Left lung (tissue), 10 donors: ENCODE data around the gene KRT3. TPM values are rescaled to one million over a fixed set of nuclear protein-coding genes. Genes with fewer than 3 reads are reported as not detected.
A peak's percentile ranks its signal among the peaks of the same experiment; 100 is the strongest.

Experiments used
- ATAC-seq: fragments of 200-7000 bp; cut with Tn5 transposase; one replicate; pipeline ENCODE4 v1.9.1; 2020; ENCODE audit warnings: moderate library complexity
- DNase-seq, 4 donors: peaks; one replicate each; pipeline ENCODE4 v3.0.0-alpha.2; 2013 to 2020
- H3K27ac ChIP-seq, 2 donors: fragments of 200-600 bp; sonication (generic) in 1 of 2; one replicate each; pipeline versions ENCODE4 v1.5.0 to v1.8.0; 2020 to 2021
- H3K27me3 ChIP-seq, 2 donors: fragments of 200-600 bp; sonication (generic) in 1 of 2; one replicate each; pipeline versions ENCODE4 v1.5.0 to v1.8.0; 2020 to 2021
- H3K36me3 ChIP-seq, 2 donors: fragments of 200-600 bp; sonication (generic) in 1 of 2; one replicate each; pipeline versions ENCODE4 v1.5.0 to v1.8.0; 2020 to 2021
- H3K4me1 ChIP-seq, 2 donors: fragments of 200-600 bp; one replicate each; pipeline ENCODE4 v1.8.0; 2021
- H3K4me3 ChIP-seq, 2 donors: fragments of 200-600 bp; sonication (generic) in 1 of 2; one replicate each; pipeline versions ENCODE4 v1.5.0 to v1.8.0; 2020 to 2021; ENCODE audit warnings: mild to moderate bottlenecking in 1 of 2
- H3K9me3 ChIP-seq, 2 donors: fragments of 200-600 bp; sonication (generic) in 1 of 2; one replicate each; pipeline versions ENCODE4 v1.5.0 to v1.8.0; 2020 to 2021
- CTCF ChIP-seq, 2 donors: fragments of 200-600 bp; sonication (generic) in 1 of 2; IDR thresholded peaks; one replicate each; pipeline versions ENCODE4 v1.5.0 to v1.8.0; 2021; ENCODE audit warnings: antibody characterized with exemption in 2 of 2
- intact Hi-C, 2 donors: fragments of 100-400 bp; cut with DNase I; formaldehyde crosslinking; loops; one replicate each; pipeline versions ENCODE4 v1.11.2 to v1.14.2; 2022
- polyA plus RNA-seq, 6 donors: library from polyadenylated mRNA; unstranded; fragments of 120-200 nt; gene quantifications; one replicate each; pipeline ENCODE4 v1.2.1, GENCODE V29; 2013; ENCODE audit not compliant: insufficient read length in 6 of 6
- total RNA-seq, 2 donors: library from RNA; stranded (reverse); fragmentation: NEBNext Ultra II Directional; extraction: Animal tissue kit (Norgen Biotek cat#: 25700); gene quantifications; one replicate each; pipeline ENCODE4 v1.2.1, GENCODE V29; 2021
- donor health status: DM: no; HTN: yes; CAD: no.
- donor health status: DM: no; HTN: no; CAD: no.

KRT3 gene
- total and polyA plus RNA-seq, 8 donors = not detected

GRCh38 chr12:52741375-52742195, 54.3 kb downstream of the KRT3 start:
- H3K4me1 ChIP-seq = no peaks in the 10 kb centered on the region
- no peaks in the 10 kb centered on the region for H3K9me3 ChIP-seq
- H3K4me3 ChIP-seq = no peak overlapping the region
- ATAC-seq (peak; percentile 86), DNase-seq (peak in 3 of 4 donors; percentile 51 to 70 (median 59))
- TF ChIP-seq CTCF (IDR thresholded peaks at IDR 0.05) = no peak
- peaks cover 0 to 61% of the 10 kb centered on the region in 2 donors for H3K27me3 ChIP-seq
- H3K36me3 ChIP-seq = no peaks in the 10 kb centered on the region
- intact Hi-C loops = no loop called here
- H3K27ac ChIP-seq = no peak overlapping the region

- no peaks in the 10 kb centered on the region for H3K9me3 ChIP-seq
- ATAC-seq (no peak), DNase-seq (no peak)
- no peak overlapping the region for H3K4me3 ChIP-seq
- peaks cover 0 to 61% of the 10 kb centered on the region in 2 donors for H3K27me3 ChIP-seq
- intact Hi-C loops = no loop called here
- no peaks in the 10 kb centered on the region for H3K36me3 ChIP-seq
- no peak for TF ChIP-seq CTCF (IDR thresholded peaks at IDR 0.05)
- H3K4me1 ChIP-seq = no peaks in the 10 kb centered on the region
- H3K27ac ChIP-seq = no peak overlapping the region
Observed at GRCh38 chr12:52740584-52740983, 55.3 kb downstream of the KRT3 start.

GRCh38 chr12:52739963-52740362, 56.0 kb downstream of the KRT3 start:
- Histone ChIP-seq H3K27me3 (peaks cover 0 to 61% of the 10 kb centered on the region in 2 donors), H3K4me3 (no peak overlapping the region), H3K9me3 (no peaks in the 10 kb centered on the region), H3K4me1 (no peaks in the 10 kb centered on the region), H3K27ac (no peak overlapping the region), H3K36me3 (no peaks in the 10 kb centered on the region)
- no peak for ATAC-seq
- intact Hi-C loops = no loop called here
- DNase-seq = no peak
- TF ChIP-seq CTCF (IDR thresholded peaks at IDR 0.05) = no peak

Other genes with a start within 250 kb of the KRT3 start
- not detected for gene KRT71, start 243.0 kb downstream of the KRT3 start, total RNA-seq
- gene KRT71, start 243.0 kb downstream of the KRT3 start, polyA plus RNA-seq = under 1 TPM in 4 of 6 donors, not detected in 2; 0.10 to 0.18 (median 0.15) TPM
- not detected for gene KRT74, start 222.3 kb downstream of the KRT3 start, total RNA-seq
- gene KRT74, start 222.3 kb downstream of the KRT3 start, polyA plus RNA-seq = not detected
- not detected for gene KRT72, start 194.7 kb downstream of the KRT3 start, total RNA-seq
- gene KRT72, start 194.7 kb downstream of the KRT3 start, polyA plus RNA-seq = under 1 TPM; 0.08 to 0.30 (median 0.21) TPM
- not detected for gene KRT73, start 177.6 kb downstream of the KRT3 start, total RNA-seq
- gene KRT73, start 177.6 kb downstream of the KRT3 start, polyA plus RNA-seq = under 1 TPM; 0.06 to 0.34 (median 0.20) TPM
- not detected for gene KRT2, start 143.9 kb downstream of the KRT3 start, total RNA-seq
- not detected for gene KRT2, start 143.9 kb downstream of the KRT3 start, polyA plus RNA-seq
- under 1 TPM in 1 of 2 donors, not detected in 1; 0.64 TPM for gene KRT1, start 115.7 kb downstream of the KRT3 start, total RNA-seq
- under 1 TPM; 0.33 to 0.95 (median 0.48) TPM for gene KRT1, start 115.7 kb downstream of the KRT3 start, polyA plus RNA-seq
- not detected for gene KRT77, start 92.6 kb downstream of the KRT3 start, total RNA-seq
- not detected for gene KRT77, start 92.6 kb downstream of the KRT3 start, polyA plus RNA-seq
- gene KRT76, start 18.8 kb downstream of the KRT3 start, total RNA-seq = not detected
- gene KRT76, start 18.8 kb downstream of the KRT3 start, polyA plus RNA-seq = not detected
- 1 to 10 TPM in 1 of 2 donors, under 1 TPM in 1; 0.47 to 9.4 TPM for gene KRT4, start 18.0 kb upstream of the KRT3 start, total RNA-seq
- 1 to 10 TPM; 1.2 to 6.1 (median 2.6) TPM for gene KRT4, start 18.0 kb upstream of the KRT3 start, polyA plus RNA-seq
- gene KRT79, start 38.2 kb upstream of the KRT3 start, total RNA-seq = under 1 TPM; 0.32 to 0.58 TPM
- gene KRT79, start 38.2 kb upstream of the KRT3 start, polyA plus RNA-seq = not detected
- not detected for gene KRT78, start 52.9 kb upstream of the KRT3 start, total RNA-seq
- under 1 TPM in 3 of 6 donors, not detected in 3; 0.14 to 0.21 (median 0.14) TPM for gene KRT78, start 52.9 kb upstream of the KRT3 start, polyA plus RNA-seq
- 1,000 to 10,000 TPM in 1 of 2 donors, 100 to 1,000 TPM in 1; 583 to 1,126 TPM for gene KRT8, start 109.0 kb upstream of the KRT3 start, total RNA-seq
- gene KRT8, start 109.0 kb upstream of the KRT3 start, polyA plus RNA-seq = 100 to 1,000 TPM; 159 to 252 (median 185) TPM
- 100 to 1,000 TPM; 447 to 667 TPM for gene KRT18, start 153.0 kb upstream of the KRT3 start, total RNA-seq
- 100 to 1,000 TPM; 104 to 155 (median 118) TPM for gene KRT18, start 153.0 kb upstream of the KRT3 start, polyA plus RNA-seq
- gene EIF4B, start 210.3 kb upstream of the KRT3 start, total RNA-seq = 100 to 1,000 TPM; 326 to 378 TPM
- gene EIF4B, start 210.3 kb upstream of the KRT3 start, polyA plus RNA-seq = 100 to 1,000 TPM; 447 to 581 (median 554) TPM